GM12878 (cell line): ENCODE measurements around the gene PLXNA4. TPM values are rescaled to one million over a fixed set of nuclear protein-coding genes. Genes with fewer than 3 reads are reported as not detected.
A peak's percentile ranks its signal among the peaks of the same experiment; 100 is the strongest.

Experiments
- ATAC-seq: fragments of 200-7000 bp; cut with Tn5 transposase; 3 replicates; pipeline ENCODE4 v1.9.1; 2020; ENCODE audit warnings: mild to moderate bottlenecking, moderate library complexity
- BruUV-seq: library from RNA; stranded (reverse); fragments of 400-500 nt; replicated peaks from 2 replicates; lab custom pipeline; 2021; lab: Mats Ljungman, UMichigan
- CTCF ChIA-PET: fragments of 300-600 bp; sonication (Branson Sonifier 250); formaldehyde crosslinking; extraction: SDS; loops from one replicate; lab custom pipeline; 2021; ENCODE audit warnings: inconsistent platforms; lab: Yijun Ruan, JAX
- POLR2A ChIA-PET: fragments of 350-600 bp; formaldehyde crosslinking; extraction: SDS; loops from one replicate; lab custom pipeline; 2021; ENCODE audit warnings: inconsistent platforms; lab: Charles Lee
- RAD21 ChIA-PET: fragments of 300-600 bp; sonication (Branson Sonifier 250); formaldehyde crosslinking; loops from one replicate; lab custom pipeline; 2023; ENCODE audit warnings: antibody characterized with exemption; ENCODE audit not compliant: unreplicated experiment; lab: Charles Lee
- SMC1A ChIA-PET: fragments of 300-600 bp; sonication (Branson Sonifier 250); formaldehyde crosslinking; loops from one replicate; lab custom pipeline; 2023; ENCODE audit not compliant: unreplicated experiment, uncharacterized antibody; lab: Charles Lee
- DNase-seq: peaks from one replicate; pipeline ENCODE4 v3.0.0-alpha.2; 2011; ENCODE audit warnings: low read depth, low spot score
- FAIRE-seq: peaks from 3 replicates; lab custom pipeline; 2011; peaks lifted over from hg19 to GRCh38; lab: Jason Lieb, UNC
- H2AFZ ChIP-seq: 2 replicates; pipeline ENCODE4 v1.6.0; 2011; ENCODE audit warnings: low read depth, low read length, control low read depth; ENCODE audit not compliant: control insufficient read depth
- H3K27ac ChIP-seq: 2 replicates; pipeline ENCODE4 v1.5.1; 2011; ENCODE audit warnings: control low read depth; ENCODE audit not compliant: control insufficient read depth, insufficient read depth
- H3K27me3 ChIP-seq, 2 experiments: replicated peaks in 1 of 2; 2 replicates each; pipeline versions ENCODE4 v1.6.0 to v1.6.1; 2011; ENCODE audit warnings: low read length in 1 of 2; ENCODE audit not compliant: control insufficient read depth in 2 of 2, insufficient read depth in 2 of 2
- H3K36me3 ChIP-seq, 2 experiments: 2 replicates each; pipeline ENCODE4 v1.5.1; 2011; ENCODE audit warnings: low read length in 1 of 2; ENCODE audit not compliant: control insufficient read depth in 2 of 2, insufficient read depth in 2 of 2
- H3K4me1 ChIP-seq: 2 replicates; pipeline ENCODE4 v1.6.1; 2011; ENCODE audit warnings: mild to moderate bottlenecking, low read length, moderate library complexity, mixed read lengths; ENCODE audit not compliant: control insufficient read depth, insufficient read depth
- H3K4me2 ChIP-seq: 2 replicates; pipeline ENCODE4 v1.6.0; 2011; ENCODE audit warnings: control low read depth; ENCODE audit not compliant: control insufficient read depth, insufficient read depth
- H3K4me3 ChIP-seq: fragments of 200-600 bp; sonication (generic); 2 replicates; pipeline ENCODE4 v1.5.1; 2016
- H3K79me2 ChIP-seq: 2 replicates; pipeline ENCODE4 v1.6.0; 2011; ENCODE audit warnings: low read length; ENCODE audit not compliant: control insufficient read depth, insufficient read depth
- H3K9ac ChIP-seq: 2 replicates; pipeline ENCODE4 v1.8.0; 2011; ENCODE audit warnings: low read length, control low read depth, mixed read lengths; ENCODE audit not compliant: control insufficient read depth, insufficient read depth
- H3K9me3 ChIP-seq: replicated peaks from 3 replicates; pipeline ENCODE4 v1.5.1; 2011; ENCODE audit warnings: mild to moderate bottlenecking, low read length; ENCODE audit not compliant: control insufficient read depth, insufficient read depth
- H4K20me1 ChIP-seq: 2 replicates; pipeline ENCODE4 v1.6.0; 2011; ENCODE audit not compliant: control insufficient read depth, insufficient read depth
- RAD21 ChIP-seq: IDR thresholded peaks from 2 replicates; pipeline ENCODE4 v1.6.1; 2011; ENCODE audit warnings: mild to moderate bottlenecking, low read depth, low read length, moderate library complexity; ENCODE audit not compliant: insufficient read depth
- ZNF217 ChIP-seq: fragments of 450-650 bp; IDR thresholded peaks from 2 replicates; pipeline ENCODE4 v1.6.1; 2017; ENCODE audit warnings: antibody characterized with exemption, mild to moderate bottlenecking
- WGBS: methylation state at CpG from one replicate; pipeline ENCODE4 v1.1.6; 2016; ENCODE audit warnings: low lambda C conversion rate; ENCODE audit not compliant: insufficient replicate concordance, insufficient coverage; ENCODE audit errors: missing lambda C conversion rate; 5-methylcytosine and 5-hydroxymethylcytosine counted together
- in situ Hi-C: fragments of 300-500 bp; cut with MboI; formaldehyde crosslinking; loops from 9 replicates; pipeline ENCODE4 v1.14.3; 2018; ENCODE audit warnings: mixed read lengths
- intact Hi-C: fragments of 100-400 bp; cut with micrococcal nuclease; formaldehyde crosslinking; loops from one replicate; pipeline ENCODE4 v1.14.2; 2022; ENCODE audit not compliant: unreplicated experiment
- polyA plus RNA-seq, 11 experiments: library from polyadenylated mRNA; depleted of rRNA in 4 of 11; unstranded in 6 of 11; stranded (reverse) in 5 of 11; fragments of >200 nt; fragmentation: Nextera tagmentation in 4 of 11; fragmentation: Illumina TruSeq in 1 of 11; extraction: Ambion mirVana in 4 of 11; extraction: Trizol in 1 of 11; gene quantifications; 1 replicate in 1 of 11; 2 replicates in 10 of 11; pipeline versions ENCODE4 v1.2.1 to v1.2.3, GENCODE V29; 2011 to 2016; ENCODE audit warnings: inconsistent platforms in 2 of 11, missing spikeins in 2 of 11, low read depth in 1 of 11
- total RNA-seq, 4 experiments: library from RNA; depleted of rRNA in 3 of 4; stranded (reverse); fragments of >200 nt in 3 of 4; fragmentation: Illumina TruSeq in 1 of 4; extraction: Trizol in 1 of 4; gene quantifications; 2 replicates each; pipeline versions ENCODE4 v1.2.1 to v1.2.3, GENCODE V29; 2013 to 2021
- TF ChIP-seq, protein P1 (sequence below), 3 experiments: IDR thresholded peaks in 2 of 3; conservative IDR thresholded peaks in 1 of 3; 2 replicates each; pipeline ENCODE4 v1.5.1; 2011; ENCODE audit warnings: low read depth in 3 of 3, low read length in 3 of 3, mild to moderate bottlenecking in 3 of 3, control low read depth in 2 of 3, moderate library complexity in 2 of 3, inconsistent platforms in 1 of 3, mixed read lengths in 1 of 3; ENCODE audit not compliant: control insufficient read depth in 2 of 3, insufficient read depth in 1 of 3; ENCODE audit errors: extremely low read depth in 1 of 3

Gene PLXNA4
- total and polyA plus RNA-seq, 10 of the 15 experiments (the other 5 are each of a cell fraction or from before 2014, with no cell fraction given), result 0.03 TPM; not detected in 9

DNA sequence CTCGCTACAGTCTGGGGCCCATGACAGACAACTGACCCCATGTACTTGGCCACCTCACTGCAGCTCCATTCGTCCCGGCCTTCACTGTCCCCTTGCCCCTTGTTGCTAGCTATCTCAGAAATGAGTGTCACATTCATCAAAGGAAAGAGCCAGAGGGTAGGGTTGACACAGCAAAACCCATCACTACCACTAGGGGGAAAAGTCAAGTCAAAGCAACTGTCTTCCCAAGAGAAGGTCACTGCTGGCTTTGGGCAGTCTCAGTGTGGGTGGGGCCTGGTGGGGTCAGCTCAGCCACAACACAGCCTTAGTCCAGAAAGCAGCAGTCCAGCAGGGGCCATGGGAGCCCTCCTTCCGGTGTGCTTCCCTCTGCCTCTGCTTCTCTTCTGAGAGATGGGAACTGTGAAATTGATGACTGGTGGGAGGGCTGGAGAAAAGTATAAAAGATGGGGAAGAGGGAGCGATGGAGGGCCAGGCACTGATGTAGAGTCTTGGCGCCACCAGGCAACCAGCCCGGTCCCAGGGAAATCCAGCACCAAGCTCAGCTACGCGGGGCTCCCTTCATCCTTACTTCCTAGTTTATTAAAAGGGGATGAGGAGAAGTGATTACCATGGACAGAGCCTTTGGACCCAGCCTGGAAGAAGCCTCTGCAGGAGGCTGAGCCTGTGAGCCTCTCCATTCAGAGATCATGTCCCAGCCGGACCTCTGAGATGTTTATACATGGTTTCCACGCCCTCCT is 58.0 kb downstream of the PLXNA4 start:
- no peak overlapping the region for H2AFZ ChIP-seq
- no peak for DNase-seq
- BruUV-seq, result no TSS peak
- H3K4me1 ChIP-seq, result no peaks in the 10 kb centered on the region
- ChIA-PET RAD21 (no interaction called here), POLR2A (no interaction called here), CTCF (interaction anchor here (0.7 to 1.3 kb wide), 2 partner anchors 11 to 62 kb away, joined by 4 to 5 read pairs; no protein-coding TSS in a partner anchor), SMC1A (no interaction called here)
- H3K36me3 ChIP-seq, result no peaks in the 10 kb centered on the region
- in situ Hi-C loops (no loop called here), intact Hi-C loops (no loop called here)
- no peaks in the 10 kb centered on the region for H4K20me1 ChIP-seq
- no peak overlapping the region for H3K27ac ChIP-seq
- no peaks in the 10 kb centered on the region for H3K79me2 ChIP-seq
- H3K27me3 ChIP-seq, result no peaks in the 10 kb centered on the region; a peak in 1 of 4 replicates
- TF ChIP-seq ZNF217 (no peak), RAD21 (0 out of 2 replicates have a peak, but pooled peaks have one; percentile 10)
- TF ChIP-seq, protein P1, sequence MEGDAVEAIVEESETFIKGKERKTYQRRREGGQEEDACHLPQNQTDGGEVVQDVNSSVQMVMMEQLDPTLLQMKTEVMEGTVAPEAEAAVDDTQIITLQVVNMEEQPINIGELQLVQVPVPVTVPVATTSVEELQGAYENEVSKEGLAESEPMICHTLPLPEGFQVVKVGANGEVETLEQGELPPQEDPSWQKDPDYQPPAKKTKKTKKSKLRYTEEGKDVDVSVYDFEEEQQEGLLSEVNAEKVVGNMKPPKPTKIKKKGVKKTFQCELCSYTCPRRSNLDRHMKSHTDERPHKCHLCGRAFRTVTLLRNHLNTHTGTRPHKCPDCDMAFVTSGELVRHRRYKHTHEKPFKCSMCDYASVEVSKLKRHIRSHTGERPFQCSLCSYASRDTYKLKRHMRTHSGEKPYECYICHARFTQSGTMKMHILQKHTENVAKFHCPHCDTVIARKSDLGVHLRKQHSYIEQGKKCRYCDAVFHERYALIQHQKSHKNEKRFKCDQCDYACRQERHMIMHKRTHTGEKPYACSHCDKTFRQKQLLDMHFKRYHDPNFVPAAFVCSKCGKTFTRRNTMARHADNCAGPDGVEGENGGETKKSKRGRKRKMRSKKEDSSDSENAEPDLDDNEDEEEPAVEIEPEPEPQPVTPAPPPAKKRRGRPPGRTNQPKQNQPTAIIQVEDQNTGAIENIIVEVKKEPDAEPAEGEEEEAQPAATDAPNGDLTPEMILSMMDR (IDR thresholded peaks at IDR 0.05 in 2 of 3, conservative IDR thresholded peaks at IDR 0.05 in 1 of 3; ENCODE audit: control insufficient read depth in 2 of 3, extremely low read depth in 1 of 3, insufficient read depth in 1 of 3, low read depth in 3 of 3, low read length in 3 of 3), result peak; percentile 30 to 56 (median 50)
- no peak overlapping the region for H3K4me2 ChIP-seq
- H3K4me3 ChIP-seq, result no peak overlapping the region
- FAIRE-seq, result peak; percentile 66
- no peaks in the 10 kb centered on the region for H3K9me3 ChIP-seq
- WGBS, result 31% methylated on average over 11 of the region's 11 CpGs
- peak; percentile 80 for ATAC-seq
- H3K9ac ChIP-seq, result no peak overlapping the region
